ENCODE data around the gene ERCC1.

GRCh38 chr19:45468159-45468651 is 44.5 kb upstream of the ERCC1 start:
- TF ChIP-seq ZFX (IDR thresholded peaks at IDR 0.05) = no peak
- no peak for TF ChIP-seq ATF3 (IDR thresholded peaks at IDR 0.05)
- TF ChIP-seq CTCF (IDR thresholded peaks at IDR 0.05 in 2 of 3, conservative IDR thresholded peaks at IDR 0.05 in 1 of 3; ENCODE audit: borderline replicate concordance in 1 of 3, insufficient read depth in 1 of 3, low read depth in 2 of 3, low read length in 2 of 3) = no peak
- no peak for TF ChIP-seq EZH2 (IDR thresholded peaks at IDR 0.05)
- TF ChIP-seq ZBTB33 (IDR thresholded peaks at IDR 0.05; ENCODE audit: extremely low read depth, insufficient replicate concordance, low read length) = no peak
- TF ChIP-seq SIN3A (IDR thresholded peaks at IDR 0.05; ENCODE audit: low read depth) = no peak
- TF ChIP-seq RAD21 (IDR thresholded peaks at IDR 0.05; ENCODE audit: low read depth) = no peak
- TF ChIP-seq POLR2AphosphoS5 (IDR thresholded peaks at IDR 0.05; ENCODE audit: low read depth, low read length) = no peak
- TF ChIP-seq SP1 (IDR thresholded peaks at IDR 0.05; ENCODE audit: low read depth) = no peak
